Peyer's patch (tissue), 4 donors: Measurements from ENCODE around the gene MAP3K8. TPM values are rescaled to one million over a fixed set of nuclear protein-coding genes. Genes with fewer than 3 reads are reported as not detected.

ENCODE experiments used
- DNase-seq, 3 donors: peaks; one replicate each; pipeline ENCODE4 v3.0.0-alpha.2; 2017 to 2019
- H3K27ac ChIP-seq, 4 donors: fragments of 200-600 bp; sonication (generic); one replicate each; pipeline ENCODE4 v1.5.1; 2016 to 2019
- H3K27me3 ChIP-seq, 2 donors: fragments of 200-600 bp; sonication (generic); one replicate each; pipeline ENCODE4 v1.5.1; 2019
- H3K36me3 ChIP-seq, 3 donors: fragments of 200-600 bp; sonication (generic); one replicate each; pipeline ENCODE4 v1.5.1; 2016 to 2019
- H3K4me1 ChIP-seq, 4 donors: fragments of 200-600 bp; sonication (generic); one replicate each; pipeline ENCODE4 v1.5.1; 2016 to 2019
- H3K4me3 ChIP-seq, 4 donors: fragments of 200-600 bp; sonication (generic); 1 replicate in 3 of 4; 2 replicates in 1 of 4; pipeline ENCODE4 v1.5.1; 2016 to 2019; ENCODE audit warnings: mild to moderate bottlenecking in 1 of 4
- H3K9me3 ChIP-seq, 4 donors: fragments of 200-600 bp; sonication (generic); one replicate each; pipeline ENCODE4 v1.5.1; 2016 to 2019; ENCODE audit warnings: mild to moderate bottlenecking in 1 of 4
- CTCF ChIP-seq, 6 experiments: fragments of 450-650 bp in 4 of 6; fragments of 200-600 bp in 2 of 6; sonication (generic) in 1 of 6; IDR thresholded peaks; one replicate each; pipeline ENCODE4 v1.5.1; 2017 to 2019; ENCODE audit warnings: antibody characterized with exemption in 6 of 6, mild to moderate bottlenecking in 3 of 6, moderate library complexity in 1 of 6
- POLR2A ChIP-seq, 2 donors: fragments of 450-650 bp; IDR thresholded peaks; one replicate each; pipeline ENCODE4 v1.5.1; 2017; ENCODE audit warnings: antibody characterized with exemption in 2 of 2, mild to moderate bottlenecking in 2 of 2, moderate library complexity in 2 of 2
- total RNA-seq, 4 donors: library from RNA; depleted of rRNA; stranded (reverse); fragments of >200 nt; gene quantifications; one replicate each; pipeline ENCODE4 v1.1.0, GENCODE V29; 2016

Gene MAP3K8
- total RNA-seq, 4 donors from 2014 or later: 3.5 to 19.0 (median 11.5) TPM

DNA sequence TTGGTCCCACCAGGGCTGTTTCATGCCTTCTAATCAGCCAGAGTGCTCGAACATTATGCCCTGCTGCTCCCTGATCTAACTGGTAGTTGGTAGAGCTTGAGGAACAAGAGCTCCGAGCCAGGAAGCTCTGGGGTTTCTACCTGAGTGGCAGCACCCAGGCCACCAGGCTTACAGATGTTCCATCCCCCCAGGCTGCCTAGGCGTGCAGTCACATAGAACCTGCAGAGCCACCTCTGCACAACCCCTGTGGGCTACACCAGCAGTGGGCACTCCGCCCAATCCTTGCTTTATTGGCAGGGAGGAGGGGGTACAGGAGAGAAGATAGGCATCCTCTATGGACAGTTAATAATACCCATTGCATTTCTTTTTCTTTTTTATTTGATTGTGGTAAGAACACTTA lies 21.8 kb downstream of the MAP3K8 start:
- H3K4me1 ChIP-seq: peaks cover 0 to 15% (median 9%) of the 10 kb centered on the region in 4 donors
- TF ChIP-seq POLR2A (IDR thresholded peaks at IDR 0.05) (no peak), CTCF (IDR thresholded peaks at IDR 0.05) (no peak)
- peaks cover 0 to 54% (median 0%) of the 10 kb centered on the region in 3 donors for H3K36me3 ChIP-seq
- no peaks in the 10 kb centered on the region for H3K27me3 ChIP-seq
- H3K27ac ChIP-seq: peak overlapping the region; percentile 46 to 80 (median 68)
- no peak overlapping the region for H3K4me3 ChIP-seq
- H3K9me3 ChIP-seq: no peaks in the 10 kb centered on the region
- peak in 2 of 3 donors; percentile 79 to 82 for DNase-seq

GRCh38 chr10:30456266-30456665 lies 22.3 kb downstream of the MAP3K8 start:
- Histone ChIP-seq H3K27me3 (no peaks in the 10 kb centered on the region), H3K36me3 (peaks cover 0 to 54% (median 0%) of the 10 kb centered on the region in 3 donors), H3K4me1 (peaks cover 0 to 15% (median 9%) of the 10 kb centered on the region in 4 donors), H3K27ac (peak overlapping the region; percentile 46 to 80 (median 68)), H3K4me3 (no peak overlapping the region), H3K9me3 (no peaks in the 10 kb centered on the region)
- no peak for TF ChIP-seq CTCF (IDR thresholded peaks at IDR 0.05)
- TF ChIP-seq POLR2A (IDR thresholded peaks at IDR 0.05): no peak
- peak in 2 of 3 donors; percentile 79 to 85 for DNase-seq

- H3K27ac ChIP-seq: peak overlapping the region in 1 of 4 donors; percentile 5
Observed at GRCh38 chr10:30459283-30459682, 25.3 kb downstream of the MAP3K8 start.

GRCh38 chr10:30460121-30460520 lies 26.1 kb downstream of the MAP3K8 start:
- DNase-seq: no peak
- no peak overlapping the region for H3K4me3 ChIP-seq
- H3K9me3 ChIP-seq: no peaks in the 10 kb centered on the region
- TF ChIP-seq POLR2A (IDR thresholded peaks at IDR 0.05) (no peak), CTCF (IDR thresholded peaks at IDR 0.05) (no peak)
- H3K36me3 ChIP-seq: peaks cover 0 to 48% (median 0%) of the 10 kb centered on the region in 3 donors
- H3K27ac ChIP-seq: no peak overlapping the region
- H3K4me1 ChIP-seq: peaks cover 0 to 15% (median 9%) of the 10 kb centered on the region in 4 donors
- no peaks in the 10 kb centered on the region for H3K27me3 ChIP-seq

More at GRCh38 chr10:30459283-30459682, 25.3 kb downstream of the MAP3K8 start:
- H3K9me3 ChIP-seq: no peaks in the 10 kb centered on the region
- H3K36me3 ChIP-seq: peaks cover 0 to 48% (median 0%) of the 10 kb centered on the region in 3 donors
- TF ChIP-seq CTCF (IDR thresholded peaks at IDR 0.05) (no peak), POLR2A (IDR thresholded peaks at IDR 0.05) (no peak)
- no peak overlapping the region for H3K4me3 ChIP-seq
- no peaks in the 10 kb centered on the region for H3K27me3 ChIP-seq
- H3K4me1 ChIP-seq: peaks cover 0 to 15% (median 9%) of the 10 kb centered on the region in 4 donors
- DNase-seq: peak in 2 of 3 donors; percentile 67 to 76

- Histone ChIP-seq H3K4me1 (peaks cover 0 to 9% (median under 1%) of the 10 kb centered on the region in 4 donors), H3K4me3 (no peak overlapping the region), H3K27ac (no peak overlapping the region), H3K36me3 (peaks cover 0 to 48% (median 0%) of the 10 kb centered on the region in 3 donors), H3K27me3 (no peaks in the 10 kb centered on the region), H3K9me3 (no peaks in the 10 kb centered on the region)
- no peak for TF ChIP-seq POLR2A (IDR thresholded peaks at IDR 0.05)
- TF ChIP-seq CTCF (IDR thresholded peaks at IDR 0.05): no peak
- DNase-seq: no peak
Observed at GRCh38 chr10:30462513-30462912, 28.5 kb downstream of the MAP3K8 start.
